NCI-H446 treated with DMSO at 0.1 percent for 48 hours (cell line): Measurements from ENCODE around the gene DIP2A.
"Not testable (repeated sequence)": the region's sequence is repeated elsewhere in the genome, so short reads cannot be mapped to it uniquely, and the experiment has no call there.

Source experiments
- DNase-seq: peaks from one replicate; lab custom pipeline; 2025; lab: John Stamatoyannopoulos, UW

Gene DIP2A

GRCh38 chr21:46555678-46556077 is 97.0 kb downstream of the DIP2A start:
- no peak for DNase-seq

DNA sequence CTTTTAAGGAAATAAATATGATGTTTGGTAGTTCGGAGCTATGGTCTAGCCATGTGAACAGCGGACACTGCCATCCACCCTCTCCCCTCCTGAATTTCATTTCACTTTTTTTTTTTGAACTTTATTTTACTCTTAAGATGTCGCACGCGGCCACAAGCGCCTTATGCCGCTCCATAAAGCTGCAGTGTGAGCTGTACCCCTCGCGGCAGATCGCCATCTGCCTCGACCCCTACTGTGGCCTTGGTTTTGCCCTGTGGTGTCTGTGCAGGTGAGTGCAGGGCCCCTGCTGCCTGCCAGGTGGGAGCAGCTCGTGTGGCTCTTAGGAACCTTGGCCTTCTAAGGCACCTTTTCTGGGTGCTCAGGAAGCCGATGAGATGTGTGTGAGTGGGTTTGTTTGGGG is 98.1 kb downstream of the DIP2A start:
- DNase-seq: no peak

- no peak for DNase-seq
These were observed 98.8 kb downstream of the DIP2A start for GRCh38 chr21:46557469-46557868.

DNA sequence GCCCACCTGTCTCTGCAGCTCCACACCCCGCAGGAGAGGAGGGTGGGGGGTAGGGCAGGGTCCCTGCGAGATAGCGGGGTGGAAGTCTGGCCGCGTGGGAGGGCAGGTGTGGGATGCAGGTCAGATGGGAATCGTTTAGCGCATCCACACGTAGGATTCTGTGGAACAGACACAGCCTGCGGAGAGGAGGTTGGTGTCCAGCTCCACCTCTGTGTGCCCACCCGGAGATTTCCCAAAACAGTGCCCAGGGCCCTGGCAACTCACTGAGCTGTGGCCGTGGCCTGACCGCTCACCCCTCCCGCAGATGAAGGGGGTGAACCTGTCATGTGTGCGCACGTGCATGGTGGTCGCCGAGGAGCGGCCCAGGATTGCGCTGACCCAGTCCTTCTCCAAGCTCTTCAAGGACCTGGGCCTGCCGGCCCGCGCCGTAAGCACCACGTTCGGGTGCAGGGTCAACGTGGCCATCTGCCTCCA is 99.3 kb downstream of the DIP2A start:
- DNase-seq: no peak

DNA sequence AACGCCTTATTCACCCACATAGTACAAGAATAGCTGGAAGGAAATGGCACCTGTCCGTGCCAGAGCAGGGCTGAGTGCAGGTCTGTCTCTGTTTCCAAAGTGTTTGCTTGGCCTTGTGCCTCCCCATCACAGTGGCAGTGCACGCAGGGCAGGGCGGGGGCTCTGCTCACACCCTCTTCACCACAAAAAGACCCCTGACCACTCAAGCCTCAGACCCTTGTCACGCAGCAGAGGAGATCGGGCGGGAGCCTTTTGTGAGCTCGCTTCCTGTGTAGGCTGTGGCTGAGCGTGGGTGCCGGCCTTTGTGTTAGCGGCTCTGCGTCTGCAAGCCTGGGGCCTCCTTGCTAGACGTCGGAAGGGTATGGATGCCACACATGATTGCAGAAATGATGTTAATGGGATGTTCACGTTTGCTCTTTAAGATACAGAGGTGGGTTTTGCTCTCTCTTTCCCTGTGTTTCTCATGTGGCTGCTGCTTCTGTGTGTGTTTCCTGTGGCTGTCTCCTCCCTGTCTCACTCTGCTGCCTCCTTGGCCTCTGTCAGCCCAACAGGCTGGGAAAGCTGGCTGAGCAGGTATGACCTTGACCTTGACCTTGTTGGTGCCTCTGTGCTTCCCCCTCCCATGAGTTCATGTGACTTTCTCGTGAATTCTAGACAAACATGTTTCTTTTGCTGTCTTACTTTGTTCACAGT is 100.7 kb downstream of the DIP2A start:
- no peak for DNase-seq

GRCh38 chr21:46560568-46561444 is 102.1 kb downstream of the DIP2A start:
- no peak for DNase-seq

- DNase-seq: no peak
These were observed 102.9 kb downstream of the DIP2A start for GRCh38 chr21:46561445-46562090.

DNA sequence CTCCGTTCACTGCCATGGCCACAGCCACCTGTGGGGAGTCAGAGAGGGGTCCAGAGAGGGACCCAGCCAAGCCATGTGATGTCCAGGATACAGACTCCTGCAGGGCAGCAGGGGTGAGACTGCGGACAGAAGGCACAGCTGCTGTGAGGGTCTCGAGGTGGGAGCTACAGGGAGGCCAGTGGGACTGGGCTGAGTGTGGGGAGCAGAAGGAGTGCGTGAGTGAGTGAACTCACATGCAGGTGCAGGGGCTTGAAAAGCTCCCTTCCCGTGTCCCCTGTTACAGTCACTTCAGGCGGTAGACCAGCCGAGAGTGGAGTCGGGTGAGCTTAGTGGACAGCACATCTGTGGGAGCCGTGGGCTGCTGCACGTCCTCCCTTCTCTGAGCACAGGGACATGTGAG is 103.8 kb downstream of the DIP2A start:
- DNase-seq: no peak

DNA sequence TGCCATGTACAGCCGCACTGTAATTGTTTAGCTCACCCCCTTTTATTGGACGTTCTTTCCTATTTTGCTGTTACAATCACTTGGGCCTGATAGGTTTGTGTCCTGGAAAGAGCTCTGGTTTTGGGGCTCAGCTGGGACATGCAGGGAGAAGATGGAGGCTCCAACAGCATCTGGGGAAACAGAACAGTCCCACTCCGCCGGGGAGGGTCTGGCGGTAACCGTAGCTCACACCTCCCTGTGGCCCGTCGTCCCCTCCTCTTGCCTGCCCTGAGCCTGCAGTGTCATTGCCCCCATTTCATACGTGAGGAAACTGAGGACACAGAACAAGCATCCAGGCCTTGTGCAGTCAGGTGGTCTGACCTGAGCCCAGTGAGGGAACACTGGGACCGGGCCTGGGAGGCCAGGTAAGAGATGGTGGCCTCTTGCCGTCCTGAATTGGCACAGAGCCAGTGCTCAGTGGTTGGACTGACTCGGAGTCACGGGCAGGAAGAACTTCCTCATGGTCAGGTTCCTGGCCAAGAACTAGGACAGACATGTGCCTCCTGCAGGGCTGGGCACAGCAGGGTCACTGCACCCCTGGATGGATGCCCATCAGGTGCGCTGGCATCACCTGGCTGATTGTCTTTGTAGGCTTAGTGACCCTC is 104.4 kb downstream of the DIP2A start:
- no peak for DNase-seq

- no peak for DNase-seq
These were observed 105.7 kb downstream of the DIP2A start for GRCh38 chr21:46564391-46564790.

DNA sequence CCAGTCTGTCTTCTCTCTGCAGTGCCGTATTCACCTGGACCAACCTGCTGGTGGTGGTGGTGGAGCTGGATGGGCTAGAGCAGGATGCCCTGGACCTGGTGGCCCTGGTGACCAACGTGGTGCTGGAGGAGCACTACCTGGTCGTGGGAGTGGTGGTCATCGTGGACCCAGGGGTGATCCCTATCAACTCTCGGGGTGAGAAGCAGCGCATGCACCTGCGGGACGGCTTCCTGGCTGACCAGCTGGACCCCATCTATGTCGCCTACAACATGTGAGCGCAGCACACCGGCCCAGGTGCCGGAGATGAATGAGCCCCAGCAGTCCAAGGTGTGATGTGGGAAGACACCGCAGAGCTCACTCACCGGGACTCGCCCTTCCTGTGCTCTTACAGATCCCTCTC is 108.7 kb downstream of the DIP2A start:
- DNase-seq: no peak

GRCh38 chr21:46568562-46568961 is 109.9 kb downstream of the DIP2A start:
- no peak for DNase-seq

DNA sequence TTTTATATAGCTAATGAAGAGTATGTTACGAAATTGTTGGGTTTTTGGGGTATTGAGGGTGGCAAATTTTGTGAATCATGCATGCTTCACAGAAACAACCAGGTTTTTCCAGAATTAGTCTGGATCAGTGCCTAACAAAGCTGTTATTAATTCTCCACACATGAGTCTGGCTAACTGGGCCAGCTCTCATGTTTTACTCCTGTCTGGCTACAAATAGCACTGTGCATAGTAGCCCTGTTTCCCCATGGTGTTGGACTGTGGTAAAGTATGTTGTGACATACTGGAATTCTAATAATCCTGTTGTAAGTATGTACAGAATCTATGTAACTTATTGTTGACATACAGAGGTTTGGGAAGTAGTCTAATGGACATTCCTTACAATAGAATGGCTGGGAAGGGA is 110.4 kb downstream of the DIP2A start:
- no peak for DNase-seq

GRCh38 chr21:46570119-46570518 is 111.4 kb downstream of the DIP2A start:
- DNase-seq: no peak

GRCh38 chr21:46570631-46571030 is 111.9 kb downstream of the DIP2A start:
- DNase-seq: no peak

DNA sequence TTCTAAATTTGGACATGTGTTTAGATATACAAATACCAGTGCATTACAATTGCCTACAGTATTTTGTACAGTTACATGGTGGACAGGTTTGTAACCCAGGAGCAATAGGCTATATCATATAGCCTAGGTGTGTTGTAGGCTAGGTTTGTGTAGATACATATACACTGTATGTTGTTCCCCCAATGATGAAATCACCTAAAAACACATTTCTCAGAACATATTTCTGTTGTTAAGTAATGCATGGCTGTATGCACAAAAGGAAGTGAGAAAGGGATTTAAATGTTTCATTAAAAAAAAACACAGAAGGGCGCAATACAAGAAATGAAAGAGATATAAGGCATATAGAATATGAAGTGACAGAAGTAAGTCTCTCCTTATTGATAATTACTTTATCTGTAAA is 114.2 kb downstream of the DIP2A start:
- DNase-seq: no peak

GRCh38 chr21:46577786-46578185 is 119.1 kb downstream of the DIP2A start:
- DNase-seq: not testable (repeated sequence)

- not testable (repeated sequence) for DNase-seq
These were observed 120.7 kb downstream of the DIP2A start for GRCh38 chr21:46579394-46579793.

DNA sequence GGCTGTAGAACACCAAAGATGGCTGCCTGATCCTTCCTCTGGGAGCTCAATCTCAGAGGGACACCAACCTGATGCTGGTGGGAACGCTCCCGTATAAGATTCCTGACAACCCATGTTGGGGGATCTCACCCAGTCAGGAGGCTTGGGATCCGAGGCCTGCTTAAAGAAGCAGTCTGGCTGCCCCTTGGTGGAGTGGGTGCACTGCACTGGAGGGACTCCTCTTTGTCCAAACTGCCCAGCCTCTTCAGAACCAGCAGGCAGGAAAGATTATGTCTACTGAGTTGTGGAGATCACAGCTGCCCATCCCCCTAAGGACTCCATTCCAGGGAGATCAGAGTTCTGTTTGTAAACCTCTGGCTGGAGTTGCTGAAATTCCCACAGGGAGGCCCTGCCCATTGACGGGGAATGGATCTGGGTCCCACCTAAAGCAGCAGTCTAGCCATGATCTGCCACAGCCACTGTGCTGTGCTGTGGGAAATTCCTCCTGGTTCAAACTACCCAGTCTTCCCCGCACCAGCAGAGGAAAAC is 123.2 kb downstream of the DIP2A start:
- no peak for DNase-seq

GRCh38 chr21:46585191-46585953 is 126.7 kb downstream of the DIP2A start:
- no peak for DNase-seq

DNA sequence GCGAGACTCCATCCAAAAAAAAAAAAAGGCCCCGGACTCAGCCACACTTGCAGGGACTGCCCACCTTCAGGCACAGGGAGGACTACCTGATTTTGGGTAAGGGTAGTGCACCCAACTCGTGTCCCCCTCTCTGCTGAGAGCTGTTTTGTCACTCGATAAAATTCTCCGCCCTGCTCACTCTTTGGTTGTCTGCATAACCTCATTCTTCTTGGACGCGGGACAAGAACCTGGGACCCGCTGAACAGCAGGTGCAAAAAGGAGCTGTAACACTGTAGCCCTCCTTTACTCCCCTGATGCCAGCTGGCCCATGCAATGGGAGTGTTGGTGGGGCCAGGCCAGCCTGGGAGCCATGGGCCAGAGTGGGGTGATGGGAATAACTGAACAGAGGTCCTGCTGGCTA is 135.6 kb downstream of the DIP2A start:
- DNase-seq: no peak
